SIG-M5 (cell line): ENCODE results near the gene SDCCAG8.

ENCODE experiments used
- DNase-seq: peaks from one replicate; lab custom pipeline; 2025; lab: John Stamatoyannopoulos, UW

The SDCCAG8 gene

GRCh38 chr1:243254233-243254926 lies 1.5 kb upstream of the SDCCAG8 start:
- peak; percentile 45 for DNase-seq

- peak; percentile 97 for DNase-seq
Measured at GRCh38 chr1:243254927-243255790, 682 bp upstream of the SDCCAG8 start, which contains the start of gene CEP170. Gene CEP170, minus strand, starts transcription at chr1:243255281. Its CDS starts 30,001 bp downstream, at chr1:243225280.

GRCh38 chr1:243256590-243256989 lies 749 bp downstream of the SDCCAG8 start:
- DNase-seq, result no peak

- DNase-seq, result no peak
Measured at GRCh38 chr1:243257189-243257588, 1.3 kb downstream of the SDCCAG8 start.

GRCh38 chr1:243258731-243259130 lies 2.9 kb downstream of the SDCCAG8 start:
- no peak for DNase-seq

- no peak for DNase-seq
Measured at GRCh38 chr1:243260221-243260880, 4.5 kb downstream of the SDCCAG8 start.

- no peak for DNase-seq
Measured at GRCh38 chr1:243261390-243261789, 5.5 kb downstream of the SDCCAG8 start.

GRCh38 chr1:243264717-243265116 lies 8.9 kb downstream of the SDCCAG8 start:
- DNase-seq, result peak; percentile 87

- DNase-seq, result no peak
Measured at GRCh38 chr1:243266231-243266630, 10.4 kb downstream of the SDCCAG8 start.

GRCh38 chr1:243267471-243267880 lies 11.6 kb downstream of the SDCCAG8 start:
- DNase-seq, result peak; percentile 62

GRCh38 chr1:243267914-243268653 lies 12.2 kb downstream of the SDCCAG8 start:
- DNase-seq, result peak; percentile 73

GRCh38 chr1:243268751-243269460 lies 13.1 kb downstream of the SDCCAG8 start:
- no peak for DNase-seq

- DNase-seq, result no peak
Measured at GRCh38 chr1:243269461-243269801, 13.6 kb downstream of the SDCCAG8 start.

GRCh38 chr1:243270097-243270864 lies 14.4 kb downstream of the SDCCAG8 start:
- DNase-seq, result no peak

- DNase-seq, result no peak
Measured at GRCh38 chr1:243271996-243272395, 16.2 kb downstream of the SDCCAG8 start.

GRCh38 chr1:243272401-243272800 lies 16.6 kb downstream of the SDCCAG8 start:
- DNase-seq, result no peak

GRCh38 chr1:243273506-243273905 lies 17.7 kb downstream of the SDCCAG8 start:
- DNase-seq, result no peak

GRCh38 chr1:243273945-243274344 lies 18.1 kb downstream of the SDCCAG8 start:
- DNase-seq, result no peak

GRCh38 chr1:243275316-243275715 lies 19.5 kb downstream of the SDCCAG8 start:
- no peak for DNase-seq

- no peak for DNase-seq
Measured at GRCh38 chr1:243280571-243281129, 24.8 kb downstream of the SDCCAG8 start.
